Ovary (tissue), 9 donors: ENCODE measurements around the gene EOLA1. TPM values are rescaled to one million over a fixed set of nuclear protein-coding genes. Genes with fewer than 3 reads are reported as not detected.

Experiments used
- DNase-seq, 5 donors: peaks; one replicate each; pipeline ENCODE4 v3.0.0-alpha.2; 2019 to 2020
- H3K27ac ChIP-seq, 2 donors: fragments of 200-600 bp; one replicate each; pipeline versions ENCODE4 v1.5.1 to v1.8.0; 2019 to 2022
- H3K27me3 ChIP-seq: fragments of 200-600 bp; one replicate; pipeline ENCODE4 v1.8.0; 2022
- H3K36me3 ChIP-seq: fragments of 200-600 bp; sonication (generic); one replicate; pipeline ENCODE4 v1.5.1; 2019
- H3K4me1 ChIP-seq: one replicate; pipeline ENCODE4 v1.8.1; 2013; ENCODE audit warnings: mild to moderate bottlenecking, moderate library complexity; ENCODE audit not compliant: insufficient read depth
- H3K4me3 ChIP-seq: fragments of 200-600 bp; sonication (generic); one replicate; pipeline ENCODE4 v1.5.1; 2017
- H3K9me3 ChIP-seq, 2 donors: fragments of 200-600 bp in 1 of 2; sonication (generic) in 1 of 2; one replicate each; pipeline versions ENCODE4 v1.5.1 to v1.8.1; 2013 to 2019; ENCODE audit warnings: mild to moderate bottlenecking in 1 of 2, moderate library complexity in 1 of 2
- EP300 ChIP-seq: sonication (generic); formaldehyde crosslinking; IDR thresholded peaks from one replicate; pipeline ENCODE4 v1.6.1; 2017; ENCODE audit warnings: antibody characterized with exemption
- POLR2A ChIP-seq: fragments of 450-650 bp; IDR thresholded peaks from one replicate; pipeline ENCODE4 v1.6.1; 2017; ENCODE audit warnings: antibody characterized with exemption, mild to moderate bottlenecking, moderate library complexity
- WGBS, 3 donors: extraction: QIAGEN DNeasy Blood & Tissue Kit in 1 of 3; methylation state at CpG; one replicate each; pipeline versions ENCODE4 v1.1.5 to v1.1.7; 2013 to 2017; 5-methylcytosine and 5-hydroxymethylcytosine counted together
- intact Hi-C, 4 donors: fragments of 100-400 bp; cut with DNase I; formaldehyde crosslinking; loops; one replicate each; pipeline versions ENCODE4 v1.11.0 to v1.15.1; 2022 to 2023
- polyA plus RNA-seq, 2 donors: library from polyadenylated mRNA; stranded (reverse); fragments of 200-250 nt in 1 of 2; fragments of 350-450 nt in 1 of 2; fragmentation: Illumina TruSeq in 1 of 2; extraction: RNeasy Lipid Tissue Mini Kit (QIAGEN cat#74804) in 1 of 2; gene quantifications; one replicate each; pipeline ENCODE4 v1.2.3, GENCODE V29; 2013 to 2014
- total RNA-seq, 7 donors: library from RNA; depleted of rRNA in 2 of 7; stranded (reverse); fragments of >200 nt in 2 of 7; fragmentation: NEBNext Ultra II Directional in 3 of 7; extraction: Animal tissue kit (Norgen Biotek cat#: 25700) in 3 of 7; gene quantifications; one replicate each; pipeline versions ENCODE4 v1.1.0 to v1.2.4, GENCODE V29; 2016 to 2023
- TF ChIP-seq, protein P1 (sequence below), 3 donors: fragments of 450-650 bp in 2 of 3; fragments of 200-600 bp in 1 of 3; IDR thresholded peaks; one replicate each; pipeline versions ENCODE4 v1.5.1 to v1.8.0; 2016 to 2022; ENCODE audit warnings: antibody characterized with exemption in 3 of 3, mild to moderate bottlenecking in 1 of 3
- donor health status: DM: no; HTN: no; CAD: no; lungs with moderate emphysema.
- donor health status: DM: no; HTN: no; CAD: no.
- donor health status: Bipolar disorder and iron deficiency.
- donor health status: DM: yes; HTN: yes; CAD: no.
- donor health status: DM: no; HTN: no; CAD: no.
- donor health status: DM: yes; HTN: yes; CAD: no.

EOLA1 gene
- total and polyA plus RNA-seq, 9 donors = 8.7 to 27.5 (median 17.5) TPM

DNA sequence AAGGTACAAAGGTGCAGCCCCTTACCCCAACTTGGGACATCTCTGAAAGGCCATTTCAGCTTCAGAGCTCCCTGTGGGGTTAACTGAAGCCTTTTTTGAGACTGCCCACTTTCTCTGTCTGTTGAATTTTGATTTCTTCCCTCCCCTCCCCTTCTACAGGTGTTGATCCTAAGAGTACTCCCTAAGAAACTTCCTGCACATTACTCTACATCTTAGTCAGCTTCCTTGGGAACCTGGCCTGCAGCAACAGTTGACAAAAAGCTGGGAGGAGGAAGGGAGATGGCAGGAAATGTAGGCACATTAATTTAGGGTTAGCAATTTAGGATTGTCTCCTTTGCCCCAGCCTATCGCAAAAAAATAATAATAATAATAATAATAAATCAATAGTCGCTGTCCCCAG, 34.5 kb upstream of the EOLA1 start:
- Histone ChIP-seq H3K27me3 (no peaks in the 10 kb centered on the region), H3K4me3 (no peak overlapping the region), H3K4me1 (peaks cover 3% of the 10 kb centered on the region), H3K9me3 (no peaks in the 10 kb centered on the region), H3K36me3 (no peaks in the 10 kb centered on the region), H3K27ac (no peak overlapping the region)
- TF ChIP-seq POLR2A = no peak
- TF ChIP-seq, protein P1, sequence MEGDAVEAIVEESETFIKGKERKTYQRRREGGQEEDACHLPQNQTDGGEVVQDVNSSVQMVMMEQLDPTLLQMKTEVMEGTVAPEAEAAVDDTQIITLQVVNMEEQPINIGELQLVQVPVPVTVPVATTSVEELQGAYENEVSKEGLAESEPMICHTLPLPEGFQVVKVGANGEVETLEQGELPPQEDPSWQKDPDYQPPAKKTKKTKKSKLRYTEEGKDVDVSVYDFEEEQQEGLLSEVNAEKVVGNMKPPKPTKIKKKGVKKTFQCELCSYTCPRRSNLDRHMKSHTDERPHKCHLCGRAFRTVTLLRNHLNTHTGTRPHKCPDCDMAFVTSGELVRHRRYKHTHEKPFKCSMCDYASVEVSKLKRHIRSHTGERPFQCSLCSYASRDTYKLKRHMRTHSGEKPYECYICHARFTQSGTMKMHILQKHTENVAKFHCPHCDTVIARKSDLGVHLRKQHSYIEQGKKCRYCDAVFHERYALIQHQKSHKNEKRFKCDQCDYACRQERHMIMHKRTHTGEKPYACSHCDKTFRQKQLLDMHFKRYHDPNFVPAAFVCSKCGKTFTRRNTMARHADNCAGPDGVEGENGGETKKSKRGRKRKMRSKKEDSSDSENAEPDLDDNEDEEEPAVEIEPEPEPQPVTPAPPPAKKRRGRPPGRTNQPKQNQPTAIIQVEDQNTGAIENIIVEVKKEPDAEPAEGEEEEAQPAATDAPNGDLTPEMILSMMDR (IDR thresholded peaks at IDR 0.05) = no peak
- no peak for TF ChIP-seq EP300
- no peak for DNase-seq
- intact Hi-C loops = no loop called here
- 75 to 80% (median 78%) methylated on average over 2 of the region's 2 CpGs for WGBS, 3 donors

DNA sequence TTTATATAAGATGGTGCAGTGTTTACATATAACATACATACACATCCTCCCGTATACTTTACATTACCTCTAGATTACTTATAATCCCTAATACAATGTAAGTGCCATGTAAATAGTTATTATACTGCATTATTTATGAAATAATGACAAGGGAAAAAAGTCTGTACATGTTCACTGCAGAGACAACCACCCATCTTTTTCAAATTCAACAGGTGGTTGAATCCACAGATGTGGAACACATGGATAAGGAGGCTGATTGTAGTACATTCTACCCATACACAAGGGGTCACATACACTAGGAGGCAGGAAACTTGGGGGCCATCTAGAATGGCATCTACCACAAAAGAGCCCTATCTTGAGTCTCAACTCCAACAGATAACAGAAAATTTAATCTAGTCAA, 32.3 kb upstream of the EOLA1 start:
- Histone ChIP-seq H3K36me3 (no peaks in the 10 kb centered on the region), H3K27ac (no peak overlapping the region), H3K4me3 (no peak overlapping the region), H3K27me3 (no peaks in the 10 kb centered on the region), H3K4me1 (peaks cover 3% of the 10 kb centered on the region), H3K9me3 (no peaks in the 10 kb centered on the region)
- TF ChIP-seq, protein P1 (IDR thresholded peaks at IDR 0.05) = no peak
- TF ChIP-seq EP300 (no peak), POLR2A (no peak)
- intact Hi-C loops = no loop called here
- no peak for DNase-seq
- 66 to 83% (median 80%) methylated on average over 1 of the region's 1 CpG for WGBS, 3 donors

GRCh38 chrX:149510386-149510785, 30.4 kb upstream of the EOLA1 start:
- H3K27me3 ChIP-seq = no peaks in the 10 kb centered on the region
- no peaks in the 10 kb centered on the region for H3K36me3 ChIP-seq
- intact Hi-C loops = loop anchor here in 1 of 4 donors (5.0 kb wide), 1 partner anchor 658 kb away; no protein-coding TSS in a partner anchor
- H3K9me3 ChIP-seq = no peaks in the 10 kb centered on the region
- DNase-seq = no peak
- H3K4me3 ChIP-seq = no peak overlapping the region
- TF ChIP-seq, protein P1 (IDR thresholded peaks at IDR 0.05) = no peak
- no peak for TF ChIP-seq EP300
- TF ChIP-seq POLR2A = no peak
- H3K4me1 ChIP-seq = no peaks in the 10 kb centered on the region
- H3K27ac ChIP-seq = no peak overlapping the region
- WGBS, 3 donors = 20 to 23% (median 22%) methylated on average over 4 of the region's 4 CpGs

DNA sequence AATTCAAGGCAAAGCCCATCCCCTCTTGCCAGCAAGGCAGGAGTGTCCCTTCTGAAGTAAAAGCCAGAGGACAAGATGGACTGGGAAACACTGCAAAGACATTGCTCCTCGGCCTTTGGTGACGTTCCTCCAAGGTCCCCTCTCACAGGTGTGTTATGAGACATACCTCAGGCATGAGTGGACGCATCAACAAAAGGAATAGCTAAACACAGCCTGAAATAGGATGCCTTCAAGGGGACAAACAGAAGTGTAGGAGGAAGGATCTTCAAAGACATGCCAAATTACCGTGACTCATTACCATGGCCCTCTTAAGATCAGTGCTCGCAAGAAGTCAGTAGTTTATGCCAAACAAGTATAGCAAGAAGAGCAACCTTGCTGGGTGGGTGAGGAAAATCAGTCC, 29.7 kb upstream of the EOLA1 start:
- Histone ChIP-seq H3K27ac (no peak overlapping the region), H3K27me3 (no peaks in the 10 kb centered on the region), H3K36me3 (no peaks in the 10 kb centered on the region), H3K4me3 (no peak overlapping the region), H3K9me3 (no peaks in the 10 kb centered on the region), H3K4me1 (no peaks in the 10 kb centered on the region)
- intact Hi-C loops = loop anchor here in 1 of 4 donors (5.0 kb wide), 1 partner anchor 659 kb away; no protein-coding TSS in a partner anchor
- WGBS, 3 donors = 56 to 73% (median 67%) methylated on average over 5 of the region's 5 CpGs
- TF ChIP-seq, protein P1 (IDR thresholded peaks at IDR 0.05) = no peak
- DNase-seq = no peak
